LNCaP clone FGC (cell line): ENCODE measurements around the gene IWS1.

Experiments used
- DNase-seq: peaks from one replicate; pipeline ENCODE4 v3.0.0-alpha.2; 2011; ENCODE audit warnings: low read depth
- H3K4me3 ChIP-seq: 2 replicates; pipeline ENCODE4 v1.5.1; 2011; ENCODE audit warnings: mild to moderate bottlenecking, low read depth, low read length, control low read depth
- TF ChIP-seq, protein P1 (sequence below): IDR thresholded peaks from 2 replicates; pipeline ENCODE4 v1.5.1; 2012; ENCODE audit warnings: mild to moderate bottlenecking; ENCODE audit not compliant: control insufficient read depth, insufficient read depth; ENCODE audit errors: extremely low read depth

IWS1 gene

DNA sequence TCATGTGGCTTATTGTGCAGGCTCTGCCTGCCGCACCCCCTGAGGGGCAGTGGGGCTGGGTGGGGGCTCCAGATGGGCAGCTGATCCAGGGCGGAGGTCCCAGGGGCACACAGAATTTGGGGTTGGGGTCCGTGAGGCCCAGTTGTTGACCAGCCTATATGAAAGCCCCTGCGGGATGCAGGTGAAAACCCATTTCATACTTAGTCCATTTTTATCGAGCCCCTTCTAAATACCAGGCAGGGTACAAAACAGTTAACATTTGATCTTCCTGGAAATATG, 39.8 kb upstream of the IWS1 start:
- TF ChIP-seq, protein P1, sequence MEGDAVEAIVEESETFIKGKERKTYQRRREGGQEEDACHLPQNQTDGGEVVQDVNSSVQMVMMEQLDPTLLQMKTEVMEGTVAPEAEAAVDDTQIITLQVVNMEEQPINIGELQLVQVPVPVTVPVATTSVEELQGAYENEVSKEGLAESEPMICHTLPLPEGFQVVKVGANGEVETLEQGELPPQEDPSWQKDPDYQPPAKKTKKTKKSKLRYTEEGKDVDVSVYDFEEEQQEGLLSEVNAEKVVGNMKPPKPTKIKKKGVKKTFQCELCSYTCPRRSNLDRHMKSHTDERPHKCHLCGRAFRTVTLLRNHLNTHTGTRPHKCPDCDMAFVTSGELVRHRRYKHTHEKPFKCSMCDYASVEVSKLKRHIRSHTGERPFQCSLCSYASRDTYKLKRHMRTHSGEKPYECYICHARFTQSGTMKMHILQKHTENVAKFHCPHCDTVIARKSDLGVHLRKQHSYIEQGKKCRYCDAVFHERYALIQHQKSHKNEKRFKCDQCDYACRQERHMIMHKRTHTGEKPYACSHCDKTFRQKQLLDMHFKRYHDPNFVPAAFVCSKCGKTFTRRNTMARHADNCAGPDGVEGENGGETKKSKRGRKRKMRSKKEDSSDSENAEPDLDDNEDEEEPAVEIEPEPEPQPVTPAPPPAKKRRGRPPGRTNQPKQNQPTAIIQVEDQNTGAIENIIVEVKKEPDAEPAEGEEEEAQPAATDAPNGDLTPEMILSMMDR: no peak
- no peak for DNase-seq
- no peak overlapping the region for H3K4me3 ChIP-seq

DNA sequence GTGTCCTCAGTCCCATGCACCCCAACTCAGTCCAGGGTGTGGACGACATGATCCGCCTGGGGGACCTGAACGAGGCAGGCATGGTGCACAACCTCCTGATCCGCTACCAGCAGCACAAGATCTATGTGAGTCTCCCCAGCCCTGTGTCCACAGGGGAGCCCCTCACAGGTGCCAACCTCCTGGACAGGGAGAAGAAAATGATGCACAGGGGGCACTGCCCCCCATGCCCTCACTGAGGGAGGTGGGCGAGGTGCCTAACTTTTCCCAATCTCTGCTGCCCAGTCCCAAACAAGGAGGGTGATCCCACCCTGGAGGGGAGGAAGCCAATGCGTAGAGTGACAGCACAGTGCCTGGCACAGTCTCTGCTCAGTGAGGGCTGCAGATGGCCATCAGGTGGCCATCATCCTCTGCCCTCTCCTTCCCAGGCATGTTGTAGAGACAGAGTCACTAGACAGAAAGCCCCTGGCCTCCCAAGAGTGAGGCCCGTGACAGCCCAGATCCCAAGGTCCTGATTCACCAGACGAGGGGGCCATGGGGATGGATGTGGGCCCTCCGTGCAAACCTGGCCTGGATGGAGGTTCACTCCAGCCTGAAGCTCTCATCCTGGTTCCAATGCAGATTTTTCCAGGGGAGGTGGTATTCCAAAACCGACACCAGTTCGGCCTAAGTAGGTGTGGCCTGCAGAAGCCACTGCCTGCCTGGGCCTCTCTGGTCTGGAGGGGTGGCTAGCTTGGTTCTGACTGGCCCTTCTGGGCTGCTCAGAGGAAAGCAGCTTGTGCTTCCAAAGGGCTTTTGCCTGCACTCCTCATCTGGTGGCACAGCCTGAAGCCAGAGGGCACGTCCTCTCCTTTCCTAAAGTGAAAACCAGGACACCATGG, 39.2 kb upstream of the IWS1 start:
- DNase-seq: no peak
- TF ChIP-seq, protein P1: no peak
- H3K4me3 ChIP-seq: no peak overlapping the region

DNA sequence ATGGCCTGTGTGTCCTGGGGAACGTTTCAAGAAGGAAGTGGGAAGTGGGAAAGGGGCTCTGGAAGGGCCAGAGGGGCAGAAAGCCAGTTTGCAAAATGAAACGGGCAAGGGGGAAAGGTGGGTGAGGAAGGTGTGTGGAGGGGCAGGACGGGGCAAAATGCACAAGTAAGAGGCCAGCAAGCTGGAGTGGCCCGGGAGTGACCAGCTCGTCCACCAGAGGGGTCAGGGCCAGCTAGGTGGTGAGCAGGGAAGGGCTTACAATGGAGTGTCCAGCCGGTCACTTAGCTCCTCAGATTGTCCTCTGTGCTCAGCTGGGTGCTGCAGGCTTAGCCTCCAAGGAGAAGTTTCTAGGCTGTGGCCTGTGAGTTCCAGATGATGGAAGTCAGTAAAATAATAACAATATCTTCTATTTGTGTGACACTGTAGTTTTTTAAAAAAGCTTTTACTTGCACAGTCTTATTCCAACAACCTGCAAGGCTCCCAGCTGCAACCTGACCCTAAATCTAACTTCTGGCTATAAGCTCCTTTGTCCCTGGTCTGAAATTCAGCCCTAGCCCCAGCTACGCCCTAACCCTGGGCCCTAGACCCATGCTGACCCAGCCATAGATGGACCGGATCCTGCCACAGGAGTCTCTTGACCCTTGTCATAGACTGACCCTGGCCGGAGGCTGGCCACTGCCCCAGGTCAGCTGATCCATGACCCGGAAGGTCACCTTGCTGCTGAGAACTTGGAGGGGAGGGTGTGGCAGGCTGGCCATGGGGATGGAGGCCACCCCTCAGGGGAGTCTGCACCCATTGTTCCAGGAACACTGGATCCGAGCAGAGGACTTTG, 38.4 kb upstream of the IWS1 start:
- DNase-seq: no peak
- no peak overlapping the region for H3K4me3 ChIP-seq
- TF ChIP-seq, protein P1: no peak

DNA sequence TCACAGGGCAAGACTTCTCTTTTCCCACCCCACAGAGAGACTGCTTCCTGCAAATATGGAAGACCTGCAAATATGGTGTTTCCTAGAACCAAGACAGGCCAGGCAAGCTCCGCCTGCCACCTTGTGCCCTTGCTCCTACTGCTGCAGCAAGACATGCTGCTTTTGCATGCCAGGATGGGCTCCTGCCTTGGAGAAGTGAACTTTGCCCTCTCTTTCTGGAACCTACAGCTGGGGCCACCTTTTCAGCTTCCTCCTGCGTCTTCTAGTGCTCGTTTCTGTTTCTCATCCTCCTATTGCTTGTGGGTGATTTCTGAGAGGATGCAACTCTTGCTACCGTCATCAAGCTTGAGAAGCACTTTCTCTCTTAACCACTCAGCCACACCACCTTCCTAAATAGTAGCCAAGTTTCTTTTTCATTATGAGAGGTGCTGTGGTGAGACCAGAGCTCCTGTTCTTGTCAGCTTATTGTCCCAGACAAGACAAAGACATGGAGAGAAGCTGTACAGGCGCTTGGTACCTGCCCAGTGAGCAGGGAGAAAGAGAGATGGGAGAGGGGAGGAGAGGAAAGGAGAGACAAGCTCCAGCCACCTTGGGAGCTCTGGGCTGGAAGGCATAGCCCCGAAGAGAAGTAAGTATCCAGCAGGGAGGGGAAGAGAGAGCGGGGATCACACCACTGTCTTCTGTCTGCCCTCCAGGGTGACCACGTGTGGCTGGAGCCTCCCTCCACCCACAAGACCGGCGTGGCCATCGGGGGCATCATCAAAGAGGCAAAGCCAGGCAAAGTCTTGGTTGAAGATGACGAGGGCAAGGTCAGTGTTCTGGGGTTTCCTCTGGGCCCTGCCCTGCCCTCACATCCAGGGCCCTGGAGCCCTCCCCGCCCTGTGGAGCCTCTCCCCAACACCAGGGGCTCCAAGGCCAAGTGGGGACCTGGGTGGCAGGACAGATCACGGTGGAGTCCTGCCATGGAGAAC, 37.5 kb upstream of the IWS1 start:
- TF ChIP-seq, protein P1: no peak
- no peak for DNase-seq
- no peak overlapping the region for H3K4me3 ChIP-seq

DNA sequence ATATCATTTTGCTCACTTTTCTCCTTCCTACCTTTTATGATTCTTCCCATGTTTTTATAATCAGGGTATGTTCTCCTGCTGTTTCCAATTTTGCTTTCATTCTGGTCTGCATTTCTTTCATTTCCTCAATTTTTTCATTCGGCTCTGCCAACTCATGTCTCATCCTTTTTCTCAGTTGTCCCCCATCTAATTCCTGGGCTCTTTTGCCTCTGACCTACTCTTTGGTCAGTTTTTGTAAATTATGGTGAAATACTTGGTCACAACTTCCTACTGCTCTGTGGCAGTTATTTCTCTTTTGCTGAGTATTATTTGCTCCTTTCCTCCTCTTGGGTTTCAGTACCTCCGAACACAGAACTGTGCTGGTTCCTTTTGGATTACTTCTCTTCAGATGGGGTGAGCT, 36.6 kb upstream of the IWS1 start:
- no peak overlapping the region for H3K4me3 ChIP-seq
- no peak for DNase-seq
- TF ChIP-seq, protein P1: no peak

DNA sequence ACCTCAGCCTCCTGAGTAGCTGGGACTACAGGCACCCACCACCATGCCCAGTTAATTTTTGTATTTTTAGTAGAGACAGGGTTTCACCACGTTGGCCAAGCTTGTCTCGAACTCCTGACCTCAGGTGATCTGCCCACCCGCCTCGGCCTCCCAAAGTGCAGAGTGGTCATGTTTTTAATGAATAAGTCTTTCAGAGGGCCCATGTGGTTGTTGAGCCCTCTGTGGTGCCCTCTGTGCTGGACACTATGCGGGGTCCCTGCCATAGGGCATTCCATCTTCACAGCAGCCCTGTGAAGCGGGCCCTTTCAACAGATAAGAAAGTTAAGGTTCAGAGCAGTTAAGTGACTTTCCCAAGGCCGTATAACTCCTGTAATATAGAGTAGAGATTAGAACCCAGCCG, 35.1 kb upstream of the IWS1 start:
- TF ChIP-seq, protein P1: no peak
- no peak overlapping the region for H3K4me3 ChIP-seq
- DNase-seq: no peak
